Measurements from ENCODE around the gene SULT1C2.

Gene SULT1C2

GRCh38 chr2:108297436-108298141 is 8.9 kb downstream of the SULT1C2 start:
- no peak for DNase-seq

GRCh38 chr2:108301558-108301957 is 12.9 kb downstream of the SULT1C2 start:
- DNase-seq = no peak

GRCh38 chr2:108304975-108305374 is 16.3 kb downstream of the SULT1C2 start:
- no peak for DNase-seq

- no peak for DNase-seq
Observed at GRCh38 chr2:108305901-108306300, 17.2 kb downstream of the SULT1C2 start.

- no peak for DNase-seq
Observed at GRCh38 chr2:108309903-108310302, 21.2 kb downstream of the SULT1C2 start.

- DNase-seq = no peak
Observed at GRCh38 chr2:108314586-108315296, 26.0 kb downstream of the SULT1C2 start.

GRCh38 chr2:108315444-108315934 is 26.8 kb downstream of the SULT1C2 start:
- no peak for DNase-seq

GRCh38 chr2:108316033-108316432 is 27.3 kb downstream of the SULT1C2 start:
- DNase-seq = no peak

GRCh38 chr2:108316461-108317258 is 28.0 kb downstream of the SULT1C2 start:
- no peak for DNase-seq

- DNase-seq = no peak
Observed at GRCh38 chr2:108320326-108320922, 31.7 kb downstream of the SULT1C2 start.

GRCh38 chr2:108323619-108324018 is 34.9 kb downstream of the SULT1C2 start:
- no peak for DNase-seq

GRCh38 chr2:108324531-108325255 is 36.0 kb downstream of the SULT1C2 start:
- no peak for DNase-seq

GRCh38 chr2:108325756-108326155 is 37.1 kb downstream of the SULT1C2 start:
- no peak for DNase-seq

GRCh38 chr2:108329771-108330170 is 41.1 kb downstream of the SULT1C2 start:
- DNase-seq = no peak

- no peak for DNase-seq
Observed at GRCh38 chr2:108330979-108331378, 42.3 kb downstream of the SULT1C2 start.

GRCh38 chr2:108345951-108346350 is 57.3 kb downstream of the SULT1C2 start:
- no peak for DNase-seq

GRCh38 chr2:108346827-108347226 is 58.1 kb downstream of the SULT1C2 start:
- no peak for DNase-seq

- no peak for DNase-seq
Observed at GRCh38 chr2:108347786-108348185, 59.1 kb downstream of the SULT1C2 start.

- no peak for DNase-seq
Observed at GRCh38 chr2:108348816-108349570, 60.3 kb downstream of the SULT1C2 start.

- no peak for DNase-seq
Observed at GRCh38 chr2:108349571-108349928, 60.9 kb downstream of the SULT1C2 start.

GRCh38 chr2:108351889-108352288 is 63.2 kb downstream of the SULT1C2 start:
- no peak for DNase-seq

GRCh38 chr2:108354136-108354535 is 65.4 kb downstream of the SULT1C2 start:
- DNase-seq = no peak
